ENCODE results near the gene CETP. TPM values are rescaled to one million over a fixed set of nuclear protein-coding genes. Genes with fewer than 3 reads are reported as not detected.

The CETP gene
- total and polyA plus RNA-seq, 4 donors, result 3.3 to 24.0 (median 6.3) TPM

DNA sequence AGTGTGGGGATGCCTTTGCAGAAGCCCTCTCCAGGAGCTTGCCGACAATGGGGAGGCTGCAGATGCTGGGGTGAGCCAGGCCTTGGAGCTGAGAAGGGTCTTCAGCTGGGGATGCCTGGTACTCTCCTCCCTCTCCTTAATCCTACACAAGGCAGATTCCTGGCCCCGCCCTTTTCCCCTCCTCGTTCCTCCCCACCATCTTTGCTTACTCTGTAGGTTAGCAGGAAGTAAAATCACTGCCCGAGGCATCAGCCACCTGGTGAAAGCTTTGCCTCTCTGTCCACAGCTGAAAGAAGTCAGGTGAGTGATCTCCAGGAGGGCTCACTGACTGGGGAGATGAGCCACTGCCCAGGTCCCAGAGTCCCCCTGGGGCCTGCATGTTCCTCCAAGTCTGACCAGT lies 66.3 kb downstream of the CETP start (continued):
- TF ChIP-seq, protein P1, sequence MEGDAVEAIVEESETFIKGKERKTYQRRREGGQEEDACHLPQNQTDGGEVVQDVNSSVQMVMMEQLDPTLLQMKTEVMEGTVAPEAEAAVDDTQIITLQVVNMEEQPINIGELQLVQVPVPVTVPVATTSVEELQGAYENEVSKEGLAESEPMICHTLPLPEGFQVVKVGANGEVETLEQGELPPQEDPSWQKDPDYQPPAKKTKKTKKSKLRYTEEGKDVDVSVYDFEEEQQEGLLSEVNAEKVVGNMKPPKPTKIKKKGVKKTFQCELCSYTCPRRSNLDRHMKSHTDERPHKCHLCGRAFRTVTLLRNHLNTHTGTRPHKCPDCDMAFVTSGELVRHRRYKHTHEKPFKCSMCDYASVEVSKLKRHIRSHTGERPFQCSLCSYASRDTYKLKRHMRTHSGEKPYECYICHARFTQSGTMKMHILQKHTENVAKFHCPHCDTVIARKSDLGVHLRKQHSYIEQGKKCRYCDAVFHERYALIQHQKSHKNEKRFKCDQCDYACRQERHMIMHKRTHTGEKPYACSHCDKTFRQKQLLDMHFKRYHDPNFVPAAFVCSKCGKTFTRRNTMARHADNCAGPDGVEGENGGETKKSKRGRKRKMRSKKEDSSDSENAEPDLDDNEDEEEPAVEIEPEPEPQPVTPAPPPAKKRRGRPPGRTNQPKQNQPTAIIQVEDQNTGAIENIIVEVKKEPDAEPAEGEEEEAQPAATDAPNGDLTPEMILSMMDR (IDR thresholded peaks at IDR 0.05; ENCODE audit: low read depth, low read length, missing input control), result no peak
- no peak for TF ChIP-seq JUND (IDR thresholded peaks at IDR 0.05)
- no peak for TF ChIP-seq FOXA1 (IDR thresholded peaks at IDR 0.05)
- TF ChIP-seq, protein P2, sequence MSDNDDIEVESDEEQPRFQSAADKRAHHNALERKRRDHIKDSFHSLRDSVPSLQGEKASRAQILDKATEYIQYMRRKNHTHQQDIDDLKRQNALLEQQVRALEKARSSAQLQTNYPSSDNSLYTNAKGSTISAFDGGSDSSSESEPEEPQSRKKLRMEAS (IDR thresholded peaks at IDR 0.05), result no peak

DNA sequence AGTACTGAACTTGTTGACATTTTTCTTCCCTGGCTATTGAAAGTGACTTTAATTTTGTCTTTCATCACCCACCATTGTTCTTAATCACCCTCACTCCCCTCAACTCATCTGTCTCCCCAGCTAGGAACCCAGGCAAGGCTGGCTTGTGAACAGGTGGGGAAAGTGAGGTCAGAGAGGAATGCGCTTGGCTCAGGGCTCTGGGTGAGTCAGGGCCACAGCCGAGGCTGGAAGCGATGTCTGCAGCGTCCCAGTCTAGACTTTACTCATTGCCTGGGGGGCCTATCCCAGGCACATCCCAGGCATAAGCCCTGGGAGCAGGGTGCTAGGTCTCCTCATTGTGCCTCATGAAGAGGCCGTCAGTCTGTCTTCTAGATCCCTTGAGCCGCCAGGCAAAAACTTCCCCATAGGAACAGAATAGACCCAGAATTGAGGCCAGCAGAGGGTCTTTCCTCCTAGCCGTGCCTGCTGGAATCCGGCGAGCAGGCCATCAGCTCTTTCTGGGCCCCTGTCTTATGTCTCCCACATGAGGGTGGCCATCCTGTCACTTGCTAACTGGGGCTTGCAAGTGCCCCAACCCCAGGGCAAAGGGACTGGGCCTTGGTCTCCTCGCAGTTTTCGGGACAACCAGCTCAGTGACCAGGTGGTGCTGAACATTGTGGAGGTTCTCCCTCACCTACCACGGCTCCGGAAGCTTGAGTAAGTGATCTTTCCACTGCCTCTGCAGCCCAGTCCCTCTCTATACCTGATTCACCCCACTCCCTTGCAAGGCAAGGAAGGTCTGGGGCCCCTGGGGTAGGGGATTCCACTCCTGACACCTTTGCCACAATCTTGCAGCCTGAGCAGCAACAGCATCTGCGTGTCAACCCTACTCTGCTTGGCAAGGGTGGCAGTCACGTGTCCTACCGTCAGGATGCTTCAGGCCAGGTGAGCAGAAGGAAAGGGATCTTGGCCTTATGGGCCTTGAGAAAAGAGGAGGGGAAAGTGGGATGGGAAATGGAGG lies 67.7 kb downstream of the CETP start:
- TF ChIP-seq, protein P3, sequence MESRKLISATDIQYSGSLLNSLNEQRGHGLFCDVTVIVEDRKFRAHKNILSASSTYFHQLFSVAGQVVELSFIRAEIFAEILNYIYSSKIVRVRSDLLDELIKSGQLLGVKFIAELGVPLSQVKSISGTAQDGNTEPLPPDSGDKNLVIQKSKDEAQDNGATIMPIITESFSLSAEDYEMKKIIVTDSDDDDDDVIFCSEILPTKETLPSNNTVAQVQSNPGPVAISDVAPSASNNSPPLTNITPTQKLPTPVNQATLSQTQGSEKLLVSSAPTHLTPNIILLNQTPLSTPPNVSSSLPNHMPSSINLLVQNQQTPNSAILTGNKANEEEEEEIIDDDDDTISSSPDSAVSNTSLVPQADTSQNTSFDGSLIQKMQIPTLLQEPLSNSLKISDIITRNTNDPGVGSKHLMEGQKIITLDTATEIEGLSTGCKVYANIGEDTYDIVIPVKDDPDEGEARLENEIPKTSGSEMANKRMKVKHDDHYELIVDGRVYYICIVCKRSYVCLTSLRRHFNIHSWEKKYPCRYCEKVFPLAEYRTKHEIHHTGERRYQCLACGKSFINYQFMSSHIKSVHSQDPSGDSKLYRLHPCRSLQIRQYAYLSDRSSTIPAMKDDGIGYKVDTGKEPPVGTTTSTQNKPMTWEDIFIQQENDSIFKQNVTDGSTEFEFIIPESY (IDR thresholded peaks at IDR 0.05), result no peak
- TF ChIP-seq NR2F2 (IDR thresholded peaks at IDR 0.05) (no peak), YY1 (IDR thresholded peaks at IDR 0.05) (no peak), RAD21 (IDR thresholded peaks at IDR 0.05) (no peak)
- TF ChIP-seq, protein P4, sequence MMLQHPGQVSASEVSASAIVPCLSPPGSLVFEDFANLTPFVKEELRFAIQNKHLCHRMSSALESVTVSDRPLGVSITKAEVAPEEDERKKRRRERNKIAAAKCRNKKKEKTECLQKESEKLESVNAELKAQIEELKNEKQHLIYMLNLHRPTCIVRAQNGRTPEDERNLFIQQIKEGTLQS (IDR thresholded peaks at IDR 0.05), result no peak
- Histone ChIP-seq H3K27ac (ENCODE audit: low read depth in 1 of 2, low read length in 2 of 2) (no peak overlapping the region), H3K9me3 (ENCODE audit: control insufficient read depth in 4 of 4, low read length in 3 of 4) (no peaks in the 10 kb centered on the region), H3K9ac (ENCODE audit: low read depth in 1 of 2, low read length in 2 of 2) (no peak overlapping the region), H3K36me3 (ENCODE audit: control insufficient read depth in 4 of 4, insufficient read depth in 3 of 4, low read depth in 1 of 4, low read length in 3 of 4) (peaks cover 0 to 6% (median 3%) of the 10 kb centered on the region in 4 donors), H3K4me3 (ENCODE audit: low read depth in 1 of 3, low read length in 3 of 3) (no peak overlapping the region), H3K27me3 (ENCODE audit: control insufficient read depth in 4 of 4, insufficient read depth in 4 of 4, low read length in 3 of 4) (no peaks in the 10 kb centered on the region), H3K4me1 (ENCODE audit: control insufficient read depth in 4 of 4, insufficient read depth in 4 of 4, low read length in 3 of 4) (no peaks in the 10 kb centered on the region)
- WGBS, result 94% methylated on average over 16 of the region's 16 CpGs
- no peak for DNase-seq (ENCODE audit: low spot score)

DNA sequence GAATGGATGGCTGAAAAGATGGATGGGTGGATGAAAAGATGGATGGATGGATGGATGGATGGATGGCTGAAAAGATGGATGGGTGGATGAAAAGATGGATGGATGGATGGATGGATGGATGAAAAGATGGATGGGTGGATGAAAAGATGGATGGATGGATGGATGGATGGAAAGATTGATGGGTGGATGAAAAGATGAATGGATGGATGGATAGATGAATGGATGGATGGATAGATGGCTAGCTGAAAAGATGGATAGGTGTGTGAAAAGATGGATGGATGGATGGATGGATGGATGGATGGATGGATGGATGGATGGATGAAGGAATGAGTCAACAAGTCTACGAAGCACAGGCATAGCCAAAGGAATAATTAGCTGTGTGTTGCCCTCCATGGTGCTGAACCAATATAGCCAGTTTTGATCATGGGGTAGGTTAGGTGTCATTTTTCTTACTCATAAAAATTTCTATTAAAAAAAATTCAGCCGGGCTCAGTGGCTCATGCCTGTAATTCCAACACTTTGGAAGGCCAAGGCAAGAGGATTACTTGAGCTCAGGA lies 68.7 kb downstream of the CETP start:
- Histone ChIP-seq H3K9me3 (ENCODE audit: control insufficient read depth in 4 of 4, low read length in 3 of 4) (no peaks in the 10 kb centered on the region), H3K4me1 (ENCODE audit: control insufficient read depth in 4 of 4, insufficient read depth in 4 of 4, low read length in 3 of 4) (no peaks in the 10 kb centered on the region), H3K4me3 (ENCODE audit: low read depth in 1 of 3, low read length in 3 of 3) (no peak overlapping the region), H3K9ac (ENCODE audit: low read depth in 1 of 2, low read length in 2 of 2) (no peak overlapping the region), H3K27me3 (ENCODE audit: control insufficient read depth in 4 of 4, insufficient read depth in 4 of 4, low read length in 3 of 4) (no peaks in the 10 kb centered on the region), H3K36me3 (ENCODE audit: control insufficient read depth in 4 of 4, insufficient read depth in 3 of 4, low read depth in 1 of 4, low read length in 3 of 4) (peaks cover 0 to 8% (median 4%) of the 10 kb centered on the region in 4 donors), H3K27ac (ENCODE audit: low read depth in 1 of 2, low read length in 2 of 2) (no peak overlapping the region)
- WGBS, result 92% methylated on average over 2 of the region's 2 CpGs
- no peak for DNase-seq (ENCODE audit: low spot score)
- TF ChIP-seq YY1 (IDR thresholded peaks at IDR 0.05), result no peak
- no peak for TF ChIP-seq EGR1 (IDR thresholded peaks at IDR 0.05; ENCODE audit: low read depth in 2 of 2)
- TF ChIP-seq TAF1 (conservative IDR thresholded peaks at IDR 0.05), result no peak
- no peak for TF ChIP-seq GABPA (IDR thresholded peaks at IDR 0.05 in 1 of 2, conservative IDR thresholded peaks at IDR 0.05 in 1 of 2)
- TF ChIP-seq, protein P4 (IDR thresholded peaks at IDR 0.05), result no peak
- TF ChIP-seq FOXA1 (IDR thresholded peaks at IDR 0.05), result no peak
- TF ChIP-seq, protein P1 (IDR thresholded peaks at IDR 0.05; ENCODE audit: low read depth, low read length, missing input control), result no peak
- TF ChIP-seq HNF4A (conservative IDR thresholded peaks at IDR 0.05), result no peak
- no peak for TF ChIP-seq SP1 (IDR thresholded peaks at IDR 0.05)
- no peak for TF ChIP-seq RAD21 (IDR thresholded peaks at IDR 0.05)

Measured in liver (tissue), 9 donors.